ENCODE results near the gene MACROH2A2. TPM values are rescaled to one million over a fixed set of nuclear protein-coding genes. Genes with fewer than 3 reads are reported as not detected.

Gene MACROH2A2
- total and polyA plus RNA-seq, 2 experiments from 2014 or later, result 11.6 to 16.2 TPM

DNA sequence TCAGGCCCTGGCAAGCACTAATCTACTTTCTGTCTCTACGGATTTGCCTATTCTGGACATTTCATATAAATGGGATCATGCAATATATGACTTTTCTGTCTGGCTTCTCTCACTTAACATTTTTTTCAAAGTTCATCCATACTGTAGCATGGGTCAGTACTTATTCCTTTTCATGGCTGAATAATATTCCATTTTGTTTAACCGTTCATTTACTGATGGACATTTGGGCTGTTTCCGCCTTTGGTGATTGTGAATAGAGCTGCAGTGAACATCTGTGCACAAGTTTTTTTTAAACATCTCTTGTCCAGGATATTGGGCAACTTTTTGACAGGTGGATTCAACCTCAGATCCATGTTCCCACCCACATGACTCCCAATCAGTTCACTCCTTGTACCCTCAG lies 49.0 kb downstream of the MACROH2A2 start:
- DNase-seq (ENCODE audit: low spot score) (no peak), ATAC-seq (no peak)
- Histone ChIP-seq H3F3A (replicated peaks; ENCODE audit: low read depth) (no peaks in the 10 kb centered on the region), H3K36me3 (ENCODE audit: insufficient read depth) (no peaks in the 10 kb centered on the region), H2AFZ (no peak overlapping the region), H3K79me2 (replicated peaks; ENCODE audit: insufficient read depth) (no peaks in the 10 kb centered on the region), H3K27ac (ENCODE audit: low read depth) (no peak overlapping the region), H3K4me1 (ENCODE audit: insufficient read depth) (peaks cover 3% of the 10 kb centered on the region; the same call in 1 of the 2 replicates), H3K27me3 (ENCODE audit: insufficient read depth) (no peaks in the 10 kb centered on the region), H3K4me3 (no peak overlapping the region), H3K4me2 (no peak overlapping the region), H4K20me1 (replicated peaks; ENCODE audit: insufficient read depth) (no peaks in the 10 kb centered on the region), H3K9me2 (ENCODE audit: insufficient read depth) (no peaks in the 10 kb centered on the region)
- peaks cover 8% of the 10 kb centered on the region; the same call in 2 of the 3 replicates for H3K4me1 Mint-ChIP-seq
- H3K4me3 Mint-ChIP-seq, result no peak overlapping the region
- no peaks in the 10 kb centered on the region; the same call in 2 of the 3 replicates for H3K9me3 Mint-ChIP-seq
- peaks cover 22% of the 10 kb centered on the region for H3K36me3 Mint-ChIP-seq (ENCODE audit: low read depth)
- H3K27me3 Mint-ChIP-seq (ENCODE audit: insufficient read depth, low read depth, poor library complexity), result peaks cover 18% of the 10 kb centered on the region
- TF ChIP-seq NANOG (IDR thresholded peaks at IDR 0.05; ENCODE audit: borderline replicate concordance) (no peak), EZH2 (IDR thresholded peaks at IDR 0.05; ENCODE audit: low read depth, unreplicated experiment) (no peak), STAT1 (IDR thresholded peaks at IDR 0.05; ENCODE audit: unreplicated experiment) (no peak), JUNB (IDR thresholded peaks at IDR 0.05; ENCODE audit: unreplicated experiment) (no peak), POLR2AphosphoS5 (IDR thresholded peaks at IDR 0.05; ENCODE audit: low read depth) (no peak), ZNF331 (CRISPR knock-in tag; IDR thresholded peaks at IDR 0.05; ENCODE audit: low read depth) (no peak), CREB1 (CRISPR knock-in tag; IDR thresholded peaks at IDR 0.05; ENCODE audit: low read depth) (no peak), EZH2phosphoT487 (IDR thresholded peaks at IDR 0.05; ENCODE audit: unreplicated experiment) (no peak), ZNF114 (CRISPR knock-in tag; IDR thresholded peaks at IDR 0.05) (no peak)
- TF ChIP-seq, protein P1, sequence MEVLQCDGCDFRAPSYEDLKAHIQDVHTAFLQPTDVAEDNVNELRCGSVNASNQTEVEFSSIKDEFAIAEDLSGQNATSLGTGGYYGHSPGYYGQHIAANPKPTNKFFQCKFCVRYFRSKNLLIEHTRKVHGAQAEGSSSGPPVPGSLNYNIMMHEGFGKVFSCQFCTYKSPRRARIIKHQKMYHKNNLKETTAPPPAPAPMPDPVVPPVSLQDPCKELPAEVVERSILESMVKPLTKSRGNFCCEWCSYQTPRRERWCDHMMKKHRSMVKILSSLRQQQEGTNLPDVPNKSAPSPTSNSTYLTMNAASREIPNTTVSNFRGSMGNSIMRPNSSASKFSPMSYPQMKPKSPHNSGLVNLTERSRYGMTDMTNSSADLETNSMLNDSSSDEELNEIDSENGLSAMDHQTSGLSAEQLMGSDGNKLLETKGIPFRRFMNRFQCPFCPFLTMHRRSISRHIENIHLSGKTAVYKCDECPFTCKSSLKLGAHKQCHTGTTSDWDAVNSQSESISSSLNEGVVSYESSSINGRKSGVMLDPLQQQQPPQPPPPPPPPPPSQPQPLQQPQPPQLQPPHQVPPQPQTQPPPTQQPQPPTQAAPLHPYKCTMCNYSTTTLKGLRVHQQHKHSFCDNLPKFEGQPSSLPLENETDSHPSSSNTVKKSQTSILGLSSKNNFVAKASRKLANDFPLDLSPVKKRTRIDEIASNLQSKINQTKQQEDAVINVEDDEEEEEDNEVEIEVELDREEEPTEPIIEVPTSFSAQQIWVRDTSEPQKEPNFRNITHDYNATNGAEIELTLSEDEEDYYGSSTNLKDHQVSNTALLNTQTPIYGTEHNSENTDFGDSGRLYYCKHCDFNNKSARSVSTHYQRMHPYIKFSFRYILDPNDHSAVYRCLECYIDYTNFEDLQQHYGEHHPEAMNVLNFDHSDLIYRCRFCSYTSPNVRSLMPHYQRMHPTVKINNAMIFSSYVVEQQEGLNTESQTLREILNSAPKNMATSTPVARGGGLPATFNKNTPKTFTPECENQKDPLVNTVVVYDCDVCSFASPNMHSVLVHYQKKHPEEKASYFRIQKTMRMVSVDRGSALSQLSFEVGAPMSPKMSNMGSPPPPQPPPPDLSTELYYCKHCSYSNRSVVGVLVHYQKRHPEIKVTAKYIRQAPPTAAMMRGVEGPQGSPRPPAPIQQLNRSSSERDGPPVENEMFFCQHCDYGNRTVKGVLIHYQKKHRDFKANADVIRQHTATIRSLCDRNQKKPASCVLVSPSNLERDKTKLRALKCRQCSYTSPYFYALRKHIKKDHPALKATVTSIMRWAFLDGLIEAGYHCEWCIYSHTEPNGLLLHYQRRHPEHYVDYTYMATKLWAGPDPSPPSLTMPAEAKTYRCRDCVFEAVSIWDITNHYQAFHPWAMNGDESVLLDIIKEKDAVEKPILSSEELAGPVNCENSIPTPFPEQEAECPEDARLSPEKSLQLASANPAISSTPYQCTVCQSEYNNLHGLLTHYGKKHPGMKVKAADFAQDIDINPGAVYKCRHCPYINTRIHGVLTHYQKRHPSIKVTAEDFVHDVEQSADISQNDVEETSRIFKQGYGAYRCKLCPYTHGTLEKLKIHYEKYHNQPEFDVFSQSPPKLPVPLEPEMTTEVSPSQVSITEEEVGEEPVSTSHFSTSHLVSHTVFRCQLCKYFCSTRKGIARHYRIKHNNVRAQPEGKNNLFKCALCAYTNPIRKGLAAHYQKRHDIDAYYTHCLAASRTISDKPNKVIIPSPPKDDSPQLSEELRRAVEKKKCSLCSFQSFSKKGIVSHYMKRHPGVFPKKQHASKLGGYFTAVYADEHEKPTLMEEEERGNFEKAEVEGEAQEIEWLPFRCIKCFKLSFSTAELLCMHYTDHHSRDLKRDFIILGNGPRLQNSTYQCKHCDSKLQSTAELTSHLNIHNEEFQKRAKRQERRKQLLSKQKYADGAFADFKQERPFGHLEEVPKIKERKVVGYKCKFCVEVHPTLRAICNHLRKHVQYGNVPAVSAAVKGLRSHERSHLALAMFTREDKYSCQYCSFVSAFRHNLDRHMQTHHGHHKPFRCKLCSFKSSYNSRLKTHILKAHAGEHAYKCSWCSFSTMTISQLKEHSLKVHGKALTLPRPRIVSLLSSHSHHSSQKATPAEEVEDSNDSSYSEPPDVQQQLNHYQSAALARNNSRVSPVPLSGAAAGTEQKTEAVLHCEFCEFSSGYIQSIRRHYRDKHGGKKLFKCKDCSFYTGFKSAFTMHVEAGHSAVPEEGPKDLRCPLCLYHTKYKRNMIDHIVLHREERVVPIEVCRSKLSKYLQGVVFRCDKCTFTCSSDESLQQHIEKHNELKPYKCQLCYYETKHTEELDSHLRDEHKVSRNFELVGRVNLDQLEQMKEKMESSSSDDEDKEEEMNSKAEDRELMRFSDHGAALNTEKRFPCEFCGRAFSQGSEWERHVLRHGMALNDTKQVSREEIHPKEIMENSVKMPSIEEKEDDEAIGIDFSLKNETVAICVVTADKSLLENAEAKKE (CRISPR knock-in tag; IDR thresholded peaks at IDR 0.05), result no peak
- TF ChIP-seq, protein P2, sequence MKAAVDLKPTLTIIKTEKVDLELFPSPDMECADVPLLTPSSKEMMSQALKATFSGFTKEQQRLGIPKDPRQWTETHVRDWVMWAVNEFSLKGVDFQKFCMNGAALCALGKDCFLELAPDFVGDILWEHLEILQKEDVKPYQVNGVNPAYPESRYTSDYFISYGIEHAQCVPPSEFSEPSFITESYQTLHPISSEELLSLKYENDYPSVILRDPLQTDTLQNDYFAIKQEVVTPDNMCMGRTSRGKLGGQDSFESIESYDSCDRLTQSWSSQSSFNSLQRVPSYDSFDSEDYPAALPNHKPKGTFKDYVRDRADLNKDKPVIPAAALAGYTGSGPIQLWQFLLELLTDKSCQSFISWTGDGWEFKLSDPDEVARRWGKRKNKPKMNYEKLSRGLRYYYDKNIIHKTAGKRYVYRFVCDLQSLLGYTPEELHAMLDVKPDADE (IDR thresholded peaks at IDR 0.05), result no peak
- TF ChIP-seq, protein P3, sequence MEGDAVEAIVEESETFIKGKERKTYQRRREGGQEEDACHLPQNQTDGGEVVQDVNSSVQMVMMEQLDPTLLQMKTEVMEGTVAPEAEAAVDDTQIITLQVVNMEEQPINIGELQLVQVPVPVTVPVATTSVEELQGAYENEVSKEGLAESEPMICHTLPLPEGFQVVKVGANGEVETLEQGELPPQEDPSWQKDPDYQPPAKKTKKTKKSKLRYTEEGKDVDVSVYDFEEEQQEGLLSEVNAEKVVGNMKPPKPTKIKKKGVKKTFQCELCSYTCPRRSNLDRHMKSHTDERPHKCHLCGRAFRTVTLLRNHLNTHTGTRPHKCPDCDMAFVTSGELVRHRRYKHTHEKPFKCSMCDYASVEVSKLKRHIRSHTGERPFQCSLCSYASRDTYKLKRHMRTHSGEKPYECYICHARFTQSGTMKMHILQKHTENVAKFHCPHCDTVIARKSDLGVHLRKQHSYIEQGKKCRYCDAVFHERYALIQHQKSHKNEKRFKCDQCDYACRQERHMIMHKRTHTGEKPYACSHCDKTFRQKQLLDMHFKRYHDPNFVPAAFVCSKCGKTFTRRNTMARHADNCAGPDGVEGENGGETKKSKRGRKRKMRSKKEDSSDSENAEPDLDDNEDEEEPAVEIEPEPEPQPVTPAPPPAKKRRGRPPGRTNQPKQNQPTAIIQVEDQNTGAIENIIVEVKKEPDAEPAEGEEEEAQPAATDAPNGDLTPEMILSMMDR (conservative IDR thresholded peaks at IDR 0.05; ENCODE audit: low read depth in 2 of 2), result no peak
- TF ChIP-seq, protein P4, sequence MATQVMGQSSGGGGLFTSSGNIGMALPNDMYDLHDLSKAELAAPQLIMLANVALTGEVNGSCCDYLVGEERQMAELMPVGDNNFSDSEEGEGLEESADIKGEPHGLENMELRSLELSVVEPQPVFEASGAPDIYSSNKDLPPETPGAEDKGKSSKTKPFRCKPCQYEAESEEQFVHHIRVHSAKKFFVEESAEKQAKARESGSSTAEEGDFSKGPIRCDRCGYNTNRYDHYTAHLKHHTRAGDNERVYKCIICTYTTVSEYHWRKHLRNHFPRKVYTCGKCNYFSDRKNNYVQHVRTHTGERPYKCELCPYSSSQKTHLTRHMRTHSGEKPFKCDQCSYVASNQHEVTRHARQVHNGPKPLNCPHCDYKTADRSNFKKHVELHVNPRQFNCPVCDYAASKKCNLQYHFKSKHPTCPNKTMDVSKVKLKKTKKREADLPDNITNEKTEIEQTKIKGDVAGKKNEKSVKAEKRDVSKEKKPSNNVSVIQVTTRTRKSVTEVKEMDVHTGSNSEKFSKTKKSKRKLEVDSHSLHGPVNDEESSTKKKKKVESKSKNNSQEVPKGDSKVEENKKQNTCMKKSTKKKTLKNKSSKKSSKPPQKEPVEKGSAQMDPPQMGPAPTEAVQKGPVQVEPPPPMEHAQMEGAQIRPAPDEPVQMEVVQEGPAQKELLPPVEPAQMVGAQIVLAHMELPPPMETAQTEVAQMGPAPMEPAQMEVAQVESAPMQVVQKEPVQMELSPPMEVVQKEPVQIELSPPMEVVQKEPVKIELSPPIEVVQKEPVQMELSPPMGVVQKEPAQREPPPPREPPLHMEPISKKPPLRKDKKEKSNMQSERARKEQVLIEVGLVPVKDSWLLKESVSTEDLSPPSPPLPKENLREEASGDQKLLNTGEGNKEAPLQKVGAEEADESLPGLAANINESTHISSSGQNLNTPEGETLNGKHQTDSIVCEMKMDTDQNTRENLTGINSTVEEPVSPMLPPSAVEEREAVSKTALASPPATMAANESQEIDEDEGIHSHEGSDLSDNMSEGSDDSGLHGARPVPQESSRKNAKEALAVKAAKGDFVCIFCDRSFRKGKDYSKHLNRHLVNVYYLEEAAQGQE (IDR thresholded peaks at IDR 0.05; ENCODE audit: unreplicated experiment), result no peak
- H3K27ac Mint-ChIP-seq, result no peak overlapping the region

Measured in GM23338 (cell line).